ENCODE results near the gene TSR3. TPM values are rescaled to one million over a fixed set of nuclear protein-coding genes. Genes with fewer than 3 reads are reported as not detected.

TSR3 gene
- total RNA-seq, 3 donors from 2014 or later (not counting 1 experiment from before 2014, with no cell fraction given): 29.4 to 34.7 (median 29.7) TPM

DNA sequence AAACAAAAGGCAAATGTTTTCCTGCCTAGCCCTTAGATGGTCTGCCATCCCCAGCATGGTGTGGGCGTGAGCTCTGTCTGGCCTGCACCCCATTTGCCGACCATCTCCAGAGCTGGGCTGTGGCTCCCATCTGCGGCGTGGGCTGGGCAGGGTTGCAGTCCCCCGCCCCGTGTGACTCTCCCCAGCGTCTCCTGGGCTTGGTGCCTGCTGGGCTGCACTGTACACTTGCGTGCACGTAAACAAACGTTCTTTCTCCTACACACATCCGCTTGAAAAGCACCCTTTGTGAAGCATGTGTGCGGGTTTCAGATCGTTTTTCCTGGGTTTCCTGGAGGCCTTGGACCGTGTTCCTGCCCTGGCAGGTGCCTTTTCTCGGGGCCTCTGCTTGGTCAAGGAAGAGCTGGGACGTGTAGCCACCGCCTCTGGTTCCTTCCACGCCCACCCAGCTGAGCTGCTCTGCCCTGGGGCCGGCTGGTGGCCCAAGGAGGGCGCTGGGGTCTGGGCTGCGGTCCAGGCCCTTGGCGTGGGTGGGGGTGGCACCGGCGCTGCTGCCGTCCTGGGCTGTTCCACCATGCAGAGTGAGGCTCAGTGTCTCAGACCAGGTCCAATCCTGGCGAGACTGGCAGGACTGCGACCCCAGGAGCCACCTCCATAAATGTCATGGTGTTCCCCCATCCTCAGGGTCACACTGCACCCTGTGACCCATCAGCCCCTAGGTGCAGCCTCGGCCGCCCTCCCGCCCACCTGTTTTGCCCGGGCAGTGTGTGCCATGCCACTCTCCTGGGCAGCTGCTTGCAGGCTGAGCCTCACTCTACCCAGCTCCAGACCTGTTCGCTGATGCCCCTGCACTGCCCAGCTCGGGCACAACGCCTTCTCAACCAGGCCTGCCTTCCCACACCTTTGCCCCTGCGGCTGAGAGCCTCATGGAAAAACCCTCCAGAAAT, 28.1 kb downstream of the TSR3 start:
- H3K4me1 ChIP-seq (ENCODE audit: control insufficient read depth, insufficient read depth, low read length): peaks cover 2% of the 10 kb centered on the region
- ATAC-seq: no peak
- Mint-ChIP-seq H3K27me3 (ENCODE audit: low read depth in 2 of 2) (no peaks in the 10 kb centered on the region), H3K27ac (no peak overlapping the region), H3K9me3 (no peaks in the 10 kb centered on the region), H3K4me1 (peaks cover under 1 to 3% of the 10 kb centered on the region in 2 donors), H3K36me3 (peaks cover 1% of the 10 kb centered on the region), H3K4me3 (no peak overlapping the region)
- no peak for DNase-seq
- no peak overlapping the region for H3K27ac ChIP-seq (ENCODE audit: low read length)
- H3K9me3 ChIP-seq (ENCODE audit: control insufficient read depth, insufficient read depth, low read length): no peaks in the 10 kb centered on the region
- H3K4me3 ChIP-seq (ENCODE audit: low read length): no peak overlapping the region
- peaks cover 58% of the 10 kb centered on the region for H3K36me3 ChIP-seq (ENCODE audit: control insufficient read depth, insufficient read depth, low read length)
- intact Hi-C loops (cut with micrococcal nuclease): no loop called here
- no peaks in the 10 kb centered on the region for H3K27me3 ChIP-seq (ENCODE audit: control insufficient read depth, insufficient read depth, low read length)
- 95% methylated on average over 35 of the region's 35 CpGs for WGBS (ENCODE audit: insufficient coverage)
- TF ChIP-seq, protein P1, sequence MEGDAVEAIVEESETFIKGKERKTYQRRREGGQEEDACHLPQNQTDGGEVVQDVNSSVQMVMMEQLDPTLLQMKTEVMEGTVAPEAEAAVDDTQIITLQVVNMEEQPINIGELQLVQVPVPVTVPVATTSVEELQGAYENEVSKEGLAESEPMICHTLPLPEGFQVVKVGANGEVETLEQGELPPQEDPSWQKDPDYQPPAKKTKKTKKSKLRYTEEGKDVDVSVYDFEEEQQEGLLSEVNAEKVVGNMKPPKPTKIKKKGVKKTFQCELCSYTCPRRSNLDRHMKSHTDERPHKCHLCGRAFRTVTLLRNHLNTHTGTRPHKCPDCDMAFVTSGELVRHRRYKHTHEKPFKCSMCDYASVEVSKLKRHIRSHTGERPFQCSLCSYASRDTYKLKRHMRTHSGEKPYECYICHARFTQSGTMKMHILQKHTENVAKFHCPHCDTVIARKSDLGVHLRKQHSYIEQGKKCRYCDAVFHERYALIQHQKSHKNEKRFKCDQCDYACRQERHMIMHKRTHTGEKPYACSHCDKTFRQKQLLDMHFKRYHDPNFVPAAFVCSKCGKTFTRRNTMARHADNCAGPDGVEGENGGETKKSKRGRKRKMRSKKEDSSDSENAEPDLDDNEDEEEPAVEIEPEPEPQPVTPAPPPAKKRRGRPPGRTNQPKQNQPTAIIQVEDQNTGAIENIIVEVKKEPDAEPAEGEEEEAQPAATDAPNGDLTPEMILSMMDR (IDR thresholded peaks at IDR 0.05): no peak

DNA sequence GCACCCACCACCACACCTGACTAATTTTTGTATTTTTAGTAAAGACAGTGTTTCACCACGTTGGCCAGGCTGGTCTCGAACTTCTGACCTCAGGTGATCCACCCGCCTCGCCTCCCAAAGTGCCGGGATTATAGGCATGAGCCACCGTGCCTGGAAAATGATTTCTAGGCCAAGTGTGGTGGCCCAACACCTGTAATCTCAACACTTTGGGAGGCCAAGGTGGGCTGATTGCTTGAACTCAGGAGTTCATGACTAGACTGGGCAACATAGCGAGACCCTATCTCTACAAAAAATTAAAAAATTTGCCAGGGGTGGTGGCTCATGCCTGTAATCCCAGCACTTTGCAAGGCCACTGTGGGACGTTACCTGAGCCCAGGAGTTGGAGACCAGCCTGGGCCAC, 29.3 kb downstream of the TSR3 start:
- H3K9me3 Mint-ChIP-seq: no peaks in the 10 kb centered on the region
- H3K36me3 Mint-ChIP-seq: peaks cover 6% of the 10 kb centered on the region
- no peaks in the 10 kb centered on the region for H3K9me3 ChIP-seq (ENCODE audit: control insufficient read depth, insufficient read depth, low read length)
- TF ChIP-seq, protein P1 (IDR thresholded peaks at IDR 0.05): no peak
- H3K27ac ChIP-seq (ENCODE audit: low read length): no peak overlapping the region
- H3K27me3 ChIP-seq (ENCODE audit: control insufficient read depth, insufficient read depth, low read length): no peaks in the 10 kb centered on the region
- no peak for ATAC-seq
- 95% methylated on average over 8 of the region's 8 CpGs for WGBS (ENCODE audit: insufficient coverage)
- H3K4me3 ChIP-seq (ENCODE audit: low read length): no peak overlapping the region
- H3K4me1 Mint-ChIP-seq: peaks cover 6 to 7% of the 10 kb centered on the region in 2 donors
- intact Hi-C loops (cut with micrococcal nuclease): no loop called here
- H3K4me3 Mint-ChIP-seq: no peak overlapping the region
- H3K36me3 ChIP-seq (ENCODE audit: control insufficient read depth, insufficient read depth, low read length): peaks cover 70% of the 10 kb centered on the region
- H3K27me3 Mint-ChIP-seq (ENCODE audit: low read depth in 2 of 2): no peaks in the 10 kb centered on the region
- no peak overlapping the region for H3K27ac Mint-ChIP-seq
- DNase-seq: no peak
- H3K4me1 ChIP-seq (ENCODE audit: control insufficient read depth, insufficient read depth, low read length): peaks cover 2% of the 10 kb centered on the region

DNA sequence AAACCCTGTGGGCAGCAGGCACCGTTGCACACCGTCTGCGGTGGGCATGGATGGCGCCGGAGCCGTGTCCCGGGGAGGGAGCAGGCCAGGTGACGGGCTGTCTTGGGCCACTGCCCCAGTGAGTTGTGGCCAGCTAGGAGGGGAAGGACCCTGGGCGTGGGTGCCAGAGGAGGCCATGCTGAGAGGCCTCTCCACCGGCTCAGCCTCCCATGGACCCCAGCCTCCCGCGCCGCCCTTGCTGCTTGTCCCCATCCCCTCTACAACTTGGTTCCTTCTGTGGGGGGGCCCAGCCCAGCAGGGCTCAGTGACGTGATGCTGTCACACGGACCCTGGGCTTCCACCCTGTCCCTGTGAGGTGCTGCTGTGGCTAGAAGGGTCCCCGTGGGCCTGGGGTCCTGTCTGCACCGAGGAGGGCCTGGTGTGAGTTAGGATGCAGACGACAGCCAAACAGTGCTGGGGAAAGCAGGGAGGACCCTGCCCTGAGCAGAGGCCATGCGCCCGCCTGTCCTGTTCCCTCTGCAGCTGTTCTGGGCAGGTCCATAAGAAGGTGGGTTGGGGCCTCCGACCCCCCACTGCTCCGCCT, 30.9 kb downstream of the TSR3 start:
- Mint-ChIP-seq H3K27me3 (ENCODE audit: low read depth in 2 of 2) (no peaks in the 10 kb centered on the region), H3K4me1 (peaks cover 6 to 7% of the 10 kb centered on the region in 2 donors), H3K9me3 (no peaks in the 10 kb centered on the region), H3K36me3 (peaks cover 6% of the 10 kb centered on the region), H3K4me3 (no peak overlapping the region), H3K27ac (no peak overlapping the region)
- no peaks in the 10 kb centered on the region for H3K9me3 ChIP-seq (ENCODE audit: control insufficient read depth, insufficient read depth, low read length)
- no peak overlapping the region for H3K4me3 ChIP-seq (ENCODE audit: low read length)
- 89% methylated on average over 21 of the region's 22 CpGs for WGBS (ENCODE audit: insufficient coverage)
- H3K4me1 ChIP-seq (ENCODE audit: control insufficient read depth, insufficient read depth, low read length): no peaks in the 10 kb centered on the region
- TF ChIP-seq, protein P1 (IDR thresholded peaks at IDR 0.05): no peak
- H3K36me3 ChIP-seq (ENCODE audit: control insufficient read depth, insufficient read depth, low read length): peaks cover 86% of the 10 kb centered on the region
- ATAC-seq (peak in 1 of 3 donors; percentile 11), DNase-seq (no peak)
- intact Hi-C loops (cut with micrococcal nuclease): no loop called here
- no peak overlapping the region for H3K27ac ChIP-seq (ENCODE audit: low read length)
- no peaks in the 10 kb centered on the region for H3K27me3 ChIP-seq (ENCODE audit: control insufficient read depth, insufficient read depth, low read length)
